Measurements from ENCODE around the gene MUTYH. TPM values are rescaled to one million over a fixed set of nuclear protein-coding genes. Genes with fewer than 3 reads are reported as not detected.

Gene MUTYH
- total RNA-seq, 1 experiment from 2014 or later: 11.4 TPM

Other genes with a start within 250 kb of the MUTYH start
- gene ZSWIM5, start 133.8 kb downstream of the MUTYH start, total RNA-seq (2014; rRNA removed; shearing (Covaris generic)): 0.10 TPM in 1 of 2 replicates, not detected in the other
- 2.3 TPM in 2 replicates for gene HPDL, start 13.5 kb downstream of the MUTYH start, total RNA-seq (2014; rRNA removed; shearing (Covaris generic))
- gene TOE1, start 270 bp downstream of the MUTYH start, total RNA-seq (2014; rRNA removed; shearing (Covaris generic)): 30.3 and 33.4 TPM in 2 replicates
- 2.3 and 4.9 TPM in 2 replicates for gene TESK2, start 150.7 kb upstream of the MUTYH start, total RNA-seq (2014; rRNA removed; shearing (Covaris generic))
- gene CCDC163, start 159.6 kb upstream of the MUTYH start, total RNA-seq (2014; rRNA removed; shearing (Covaris generic)): 2.2 and 2.4 TPM in 2 replicates
- 9.1 and 9.8 TPM in 2 replicates for gene MMACHC, start 159.9 kb upstream of the MUTYH start, total RNA-seq (2014; rRNA removed; shearing (Covaris generic))
- 948 and 962 TPM in 2 replicates for gene PRDX1, start 181.4 kb upstream of the MUTYH start, total RNA-seq (2014; rRNA removed; shearing (Covaris generic))
- gene AKR1A1, start 210.4 kb upstream of the MUTYH start, total RNA-seq (2014; rRNA removed; shearing (Covaris generic)): 79.2 and 82.5 TPM in 2 replicates
- gene NASP, start 243.6 kb upstream of the MUTYH start, total RNA-seq (2014; rRNA removed; shearing (Covaris generic)): 133 and 157 TPM in 2 replicates

Measured in RPMI7951 (cell line).